ENCODE data around the gene UCN.

DNA sequence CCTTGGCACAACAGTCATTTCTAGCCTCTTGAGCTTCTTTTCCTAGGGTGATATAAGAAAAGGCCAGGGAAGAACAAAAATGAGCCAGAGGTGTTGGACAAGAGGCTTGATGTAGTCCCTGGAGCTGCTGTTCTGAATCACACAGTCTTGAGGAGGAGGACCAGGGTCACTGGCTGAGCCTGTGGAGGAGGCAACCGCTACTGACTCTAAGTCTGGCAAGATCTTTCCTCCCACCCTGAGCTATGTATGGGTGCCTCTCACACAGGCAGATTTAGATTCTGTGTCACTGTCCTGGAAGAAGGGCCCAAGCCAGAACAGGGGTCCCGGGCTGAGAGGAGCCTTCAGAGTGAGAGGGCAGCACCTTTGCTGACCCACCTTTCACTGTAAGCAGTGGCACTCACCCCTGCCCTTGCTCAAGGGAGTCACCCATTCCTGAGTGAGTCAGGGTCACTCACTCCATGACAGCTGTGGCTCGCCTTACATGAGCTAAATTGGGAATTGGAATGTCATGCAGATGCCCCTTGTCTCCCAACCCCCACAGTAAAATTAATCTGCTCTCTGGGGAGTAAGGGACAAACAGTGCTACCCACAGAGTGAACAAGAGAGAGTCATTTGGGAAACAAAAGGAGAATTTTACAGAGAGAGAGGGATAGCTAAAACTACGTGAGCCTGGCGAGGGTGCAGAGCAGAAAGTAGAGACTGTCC, 26.2 kb downstream of the UCN start, which contains the start of gene TRIM54:
- TF ChIP-seq, protein P1, sequence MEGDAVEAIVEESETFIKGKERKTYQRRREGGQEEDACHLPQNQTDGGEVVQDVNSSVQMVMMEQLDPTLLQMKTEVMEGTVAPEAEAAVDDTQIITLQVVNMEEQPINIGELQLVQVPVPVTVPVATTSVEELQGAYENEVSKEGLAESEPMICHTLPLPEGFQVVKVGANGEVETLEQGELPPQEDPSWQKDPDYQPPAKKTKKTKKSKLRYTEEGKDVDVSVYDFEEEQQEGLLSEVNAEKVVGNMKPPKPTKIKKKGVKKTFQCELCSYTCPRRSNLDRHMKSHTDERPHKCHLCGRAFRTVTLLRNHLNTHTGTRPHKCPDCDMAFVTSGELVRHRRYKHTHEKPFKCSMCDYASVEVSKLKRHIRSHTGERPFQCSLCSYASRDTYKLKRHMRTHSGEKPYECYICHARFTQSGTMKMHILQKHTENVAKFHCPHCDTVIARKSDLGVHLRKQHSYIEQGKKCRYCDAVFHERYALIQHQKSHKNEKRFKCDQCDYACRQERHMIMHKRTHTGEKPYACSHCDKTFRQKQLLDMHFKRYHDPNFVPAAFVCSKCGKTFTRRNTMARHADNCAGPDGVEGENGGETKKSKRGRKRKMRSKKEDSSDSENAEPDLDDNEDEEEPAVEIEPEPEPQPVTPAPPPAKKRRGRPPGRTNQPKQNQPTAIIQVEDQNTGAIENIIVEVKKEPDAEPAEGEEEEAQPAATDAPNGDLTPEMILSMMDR (optimal IDR thresholded peaks at IDR 0.05 in 1 of 3, IDR thresholded peaks at IDR 0.05 in 1 of 3, conservative IDR thresholded peaks at IDR 0.05 in 1 of 3; ENCODE audit: extremely low read depth in 1 of 3, insufficient read depth in 2 of 3, low read length in 3 of 3) = no peak
- no peak for TF ChIP-seq EZH2 (IDR thresholded peaks at IDR 0.05; ENCODE audit: low read length)

All from keratinocyte (primary cell).